Stomach (tissue), 4 donors: ENCODE measurements around the gene NHSL1.

Source experiments
- EP300 ChIP-seq: sonication (generic); formaldehyde crosslinking; IDR thresholded peaks from one replicate; pipeline ENCODE4 v1.6.1; 2017; ENCODE audit warnings: antibody characterized with exemption
- POLR2A ChIP-seq, 4 donors: fragments of 450-650 bp; IDR thresholded peaks; one replicate each; pipeline ENCODE4 v1.6.1; 2016; ENCODE audit warnings: antibody characterized with exemption in 4 of 4, control low read depth in 2 of 4, mild to moderate bottlenecking in 1 of 4, moderate library complexity in 1 of 4
- TF ChIP-seq, protein P1 (sequence below), 7 experiments: fragments of 450-650 bp in 4 of 7; fragments of 200-600 bp in 3 of 7; sonication (generic) in 3 of 7; IDR thresholded peaks; one replicate each; pipeline ENCODE4 v1.5.1; 2016 to 2019; ENCODE audit warnings: antibody characterized with exemption in 7 of 7, control low read depth in 2 of 7, mild to moderate bottlenecking in 1 of 7

DNA sequence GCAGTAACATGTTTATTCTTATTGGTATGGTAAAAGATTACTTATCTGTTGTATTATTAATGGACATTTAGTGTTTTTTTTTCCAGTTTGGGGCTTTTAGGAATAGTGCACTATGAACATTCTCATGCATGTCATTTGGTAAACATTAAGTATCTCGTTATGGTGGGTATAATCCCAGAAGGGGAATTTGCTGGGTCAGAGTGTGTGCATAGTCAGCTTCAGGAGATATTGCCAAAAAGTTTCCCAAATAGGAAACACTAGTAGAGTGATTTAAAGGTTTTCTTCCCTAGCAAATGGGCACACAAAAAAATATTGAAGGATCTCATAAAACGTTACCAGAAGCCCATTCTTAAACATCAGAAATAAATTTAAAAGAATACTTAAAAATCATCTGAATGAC is 25.2 kb upstream of the NHSL1 start:
- TF ChIP-seq EP300: no peak
- TF ChIP-seq, protein P1, sequence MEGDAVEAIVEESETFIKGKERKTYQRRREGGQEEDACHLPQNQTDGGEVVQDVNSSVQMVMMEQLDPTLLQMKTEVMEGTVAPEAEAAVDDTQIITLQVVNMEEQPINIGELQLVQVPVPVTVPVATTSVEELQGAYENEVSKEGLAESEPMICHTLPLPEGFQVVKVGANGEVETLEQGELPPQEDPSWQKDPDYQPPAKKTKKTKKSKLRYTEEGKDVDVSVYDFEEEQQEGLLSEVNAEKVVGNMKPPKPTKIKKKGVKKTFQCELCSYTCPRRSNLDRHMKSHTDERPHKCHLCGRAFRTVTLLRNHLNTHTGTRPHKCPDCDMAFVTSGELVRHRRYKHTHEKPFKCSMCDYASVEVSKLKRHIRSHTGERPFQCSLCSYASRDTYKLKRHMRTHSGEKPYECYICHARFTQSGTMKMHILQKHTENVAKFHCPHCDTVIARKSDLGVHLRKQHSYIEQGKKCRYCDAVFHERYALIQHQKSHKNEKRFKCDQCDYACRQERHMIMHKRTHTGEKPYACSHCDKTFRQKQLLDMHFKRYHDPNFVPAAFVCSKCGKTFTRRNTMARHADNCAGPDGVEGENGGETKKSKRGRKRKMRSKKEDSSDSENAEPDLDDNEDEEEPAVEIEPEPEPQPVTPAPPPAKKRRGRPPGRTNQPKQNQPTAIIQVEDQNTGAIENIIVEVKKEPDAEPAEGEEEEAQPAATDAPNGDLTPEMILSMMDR (IDR thresholded peaks at IDR 0.05): no peak
- TF ChIP-seq POLR2A (IDR thresholded peaks at IDR 0.05): no peak
